ENCODE measurements around the gene MEIS2. TPM values are rescaled to one million over a fixed set of nuclear protein-coding genes. Genes with fewer than 3 reads are reported as not detected.

Gene MEIS2
- total and polyA plus RNA-seq, 8 donors: 3.9 to 77.7 (median 25.9) TPM

- no peaks in the 10 kb centered on the region for H3K36me3 ChIP-seq
- no peak for DNase-seq
- TF ChIP-seq POLR2AphosphoS5 (IDR thresholded peaks at IDR 0.05) (no peak), POLR2A (IDR thresholded peaks at IDR 0.05) (no peak), CTCF (IDR thresholded peaks at IDR 0.05) (no peak), EP300 (IDR thresholded peaks at IDR 0.05) (no peak)
- no peak overlapping the region for H3K4me3 ChIP-seq
- WGBS, 5 donors: 91 to 96% (median 94%) methylated on average over 4 of the region's 4 CpGs
- H3K27me3 ChIP-seq: no peaks in the 10 kb centered on the region
- peaks cover 7 to 33% (median 17%) of the 10 kb centered on the region in 4 donors for H3K4me1 ChIP-seq
- no peaks in the 10 kb centered on the region for H3K9me3 ChIP-seq
- intact Hi-C loops (cut with DNase I; ENCODE audit: low total_unique reads): no loop called here
- H3K27ac ChIP-seq: no peak overlapping the region
Measured at GRCh38 chr15:36938131-36938530, 162.2 kb downstream of the MEIS2 start.

GRCh38 chr15:36936613-36937012, 163.7 kb downstream of the MEIS2 start:
- H3K27me3 ChIP-seq: no peaks in the 10 kb centered on the region
- TF ChIP-seq EP300 (IDR thresholded peaks at IDR 0.05) (no peak), POLR2AphosphoS5 (IDR thresholded peaks at IDR 0.05) (no peak), POLR2A (IDR thresholded peaks at IDR 0.05) (no peak), CTCF (IDR thresholded peaks at IDR 0.05) (no peak)
- intact Hi-C loops (cut with DNase I; ENCODE audit: low total_unique reads): no loop called here

GRCh38 chr15:36933255-36933990, 166.9 kb downstream of the MEIS2 start:
- Histone ChIP-seq H3K4me3 (no peak overlapping the region), H3K27ac (no peak overlapping the region), H3K36me3 (peaks cover 0 to 11% (median 0%) of the 10 kb centered on the region in 4 donors), H3K9me3 (no peaks in the 10 kb centered on the region), H3K27me3 (no peaks in the 10 kb centered on the region), H3K4me1 (peaks cover 0 to 6% (median 0%) of the 10 kb centered on the region in 4 donors)
- DNase-seq: no peak
- TF ChIP-seq EP300 (IDR thresholded peaks at IDR 0.05): no peak
- TF ChIP-seq POLR2AphosphoS5 (IDR thresholded peaks at IDR 0.05): no peak
- no peak for TF ChIP-seq POLR2A (IDR thresholded peaks at IDR 0.05)
- no peak for TF ChIP-seq CTCF (IDR thresholded peaks at IDR 0.05)
- intact Hi-C loops (cut with DNase I; ENCODE audit: low total_unique reads): no loop called here
- 87 to 96% (median 94%) methylated on average over 5 of the region's 5 CpGs for WGBS, 5 donors

More at GRCh38 chr15:36936613-36937012, 163.7 kb downstream of the MEIS2 start:
- Histone ChIP-seq H3K4me3 (no peak overlapping the region), H3K36me3 (no peaks in the 10 kb centered on the region), H3K4me1 (peaks cover 2 to 20% (median 9%) of the 10 kb centered on the region in 4 donors), H3K27ac (no peak overlapping the region), H3K9me3 (no peaks in the 10 kb centered on the region)
- no peak for DNase-seq

GRCh38 chr15:36932070-36932469, 168.3 kb downstream of the MEIS2 start:
- intact Hi-C loops (cut with DNase I; ENCODE audit: low total_unique reads): no loop called here
- Histone ChIP-seq H3K9me3 (no peaks in the 10 kb centered on the region), H3K27ac (no peak overlapping the region), H3K27me3 (no peaks in the 10 kb centered on the region), H3K36me3 (peaks cover 0 to 11% (median 0%) of the 10 kb centered on the region in 4 donors), H3K4me1 (peaks cover 0 to 6% (median 0%) of the 10 kb centered on the region in 4 donors), H3K4me3 (no peak overlapping the region)
- TF ChIP-seq CTCF (IDR thresholded peaks at IDR 0.05) (no peak), EP300 (IDR thresholded peaks at IDR 0.05) (no peak), POLR2AphosphoS5 (IDR thresholded peaks at IDR 0.05) (no peak), POLR2A (IDR thresholded peaks at IDR 0.05) (no peak)
- 78 to 94% (median 89%) methylated on average over 5 of the region's 5 CpGs for WGBS, 5 donors
- no peak for DNase-seq

Data from stomach (tissue), 9 donors.